Brain microvascular endothelial cell (primary cell): ENCODE measurements around the gene CUL4A.
"Not testable (repeated sequence)": the region's sequence is repeated elsewhere in the genome, so short reads cannot be mapped to it uniquely, and the experiment has no call there.

ENCODE experiments used
- DNase-seq: peaks from one replicate; pipeline ENCODE4 v3.0.0-alpha.2; 2020
- H3K27ac ChIP-seq: fragments of 250-450 bp; sonication (Bioruptor Pico); 2 replicates; pipeline ENCODE4 v1.5.1; 2020; ENCODE audit warnings: mild to moderate bottlenecking, moderate library complexity
- H3K27me3 ChIP-seq: fragments of 250-450 bp; sonication (Bioruptor Pico); replicated peaks from 2 replicates; pipeline ENCODE4 v1.5.1; 2020; ENCODE audit warnings: mild to moderate bottlenecking
- H3K36me3 ChIP-seq: fragments of 250-450 bp; sonication (Bioruptor Pico); replicated peaks from 2 replicates; pipeline ENCODE4 v1.5.1; 2020; ENCODE audit warnings: mild to moderate bottlenecking
- H3K4me3 ChIP-seq: 2 replicates; pipeline ENCODE4 v1.5.1; 2011; ENCODE audit warnings: low read depth, mild to moderate bottlenecking, control low read depth, low read length, moderate library complexity
- in situ Hi-C: cut with HindIII; loops from 2 replicates; pipeline ENCODE4 v1.10.0; 2017; ENCODE audit warnings: low sequenced_read_pairs, low pct_ligation_motif_present
- TF ChIP-seq, protein P1 (sequence below): IDR thresholded peaks from 2 replicates; pipeline ENCODE4 v1.5.1; 2011; ENCODE audit warnings: low read depth, mild to moderate bottlenecking, moderate library complexity, low read length, control low read depth, inconsistent platforms; ENCODE audit errors: missing control alignments

CUL4A gene

DNA sequence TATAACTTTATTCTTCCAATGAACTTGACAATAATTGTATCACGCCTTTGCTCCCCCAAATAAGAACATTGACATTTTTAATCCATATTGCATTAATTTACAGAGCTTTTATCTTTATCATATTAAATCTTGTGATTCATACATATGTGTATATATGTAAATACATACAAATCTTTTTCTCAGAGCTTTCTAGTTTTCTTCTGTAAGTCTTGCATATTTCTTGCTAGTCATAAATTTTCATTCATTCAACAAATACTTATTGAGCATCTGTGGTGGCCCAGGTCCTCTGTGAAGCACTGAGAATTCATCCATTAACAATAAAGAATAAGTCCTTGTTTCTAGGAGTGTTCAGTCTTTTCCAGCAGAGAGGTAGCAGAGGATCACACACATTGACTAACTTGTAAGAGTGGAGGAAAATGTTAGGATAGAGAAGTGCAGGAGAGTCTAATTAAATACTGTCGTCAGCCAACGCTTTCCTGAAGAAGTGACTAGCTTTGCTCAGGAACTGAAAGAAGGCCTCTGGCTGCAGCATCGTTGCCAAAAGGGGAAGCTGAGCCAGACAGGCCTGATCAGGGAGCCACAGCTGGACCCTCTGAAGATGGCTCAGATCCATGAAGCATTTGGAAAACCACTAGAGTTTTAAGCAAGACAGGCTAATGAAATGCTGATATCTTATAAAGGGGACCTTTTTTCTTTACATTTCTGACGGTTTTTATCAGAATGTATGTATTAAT, 49.1 kb downstream of the CUL4A start:
- DNase-seq: no peak
- Histone ChIP-seq H3K36me3 (peaks cover 36% of the 10 kb centered on the region), H3K27ac (no peak overlapping the region), H3K27me3 (no peaks in the 10 kb centered on the region), H3K4me3 (no peak overlapping the region)
- in situ Hi-C loops: no loop called here
- TF ChIP-seq, protein P1, sequence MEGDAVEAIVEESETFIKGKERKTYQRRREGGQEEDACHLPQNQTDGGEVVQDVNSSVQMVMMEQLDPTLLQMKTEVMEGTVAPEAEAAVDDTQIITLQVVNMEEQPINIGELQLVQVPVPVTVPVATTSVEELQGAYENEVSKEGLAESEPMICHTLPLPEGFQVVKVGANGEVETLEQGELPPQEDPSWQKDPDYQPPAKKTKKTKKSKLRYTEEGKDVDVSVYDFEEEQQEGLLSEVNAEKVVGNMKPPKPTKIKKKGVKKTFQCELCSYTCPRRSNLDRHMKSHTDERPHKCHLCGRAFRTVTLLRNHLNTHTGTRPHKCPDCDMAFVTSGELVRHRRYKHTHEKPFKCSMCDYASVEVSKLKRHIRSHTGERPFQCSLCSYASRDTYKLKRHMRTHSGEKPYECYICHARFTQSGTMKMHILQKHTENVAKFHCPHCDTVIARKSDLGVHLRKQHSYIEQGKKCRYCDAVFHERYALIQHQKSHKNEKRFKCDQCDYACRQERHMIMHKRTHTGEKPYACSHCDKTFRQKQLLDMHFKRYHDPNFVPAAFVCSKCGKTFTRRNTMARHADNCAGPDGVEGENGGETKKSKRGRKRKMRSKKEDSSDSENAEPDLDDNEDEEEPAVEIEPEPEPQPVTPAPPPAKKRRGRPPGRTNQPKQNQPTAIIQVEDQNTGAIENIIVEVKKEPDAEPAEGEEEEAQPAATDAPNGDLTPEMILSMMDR: no peak

DNA sequence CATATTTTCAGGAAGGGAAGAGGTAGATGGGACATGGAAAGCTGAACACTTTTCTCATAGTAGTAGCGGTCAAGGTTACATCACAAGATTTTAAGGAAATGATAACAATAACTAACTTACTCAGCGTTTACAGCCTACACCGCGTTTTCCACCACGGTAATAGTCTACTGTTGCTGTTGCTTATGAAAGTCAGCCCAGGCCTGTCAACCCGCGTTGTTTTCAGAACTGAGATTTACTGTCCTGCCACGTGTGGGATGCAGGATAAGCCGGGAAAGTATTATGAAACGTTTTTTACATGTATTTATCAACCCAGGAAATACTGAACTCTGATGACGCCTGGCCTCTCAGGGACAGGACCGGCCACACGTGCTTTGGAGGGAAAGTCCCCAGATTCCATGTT, 51.6 kb downstream of the CUL4A start:
- H3K4me3 ChIP-seq: no peak overlapping the region
- no peak overlapping the region for H3K27ac ChIP-seq
- no peak for DNase-seq
- H3K27me3 ChIP-seq: no peaks in the 10 kb centered on the region
- in situ Hi-C loops: no loop called here
- peaks cover 35% of the 10 kb centered on the region for H3K36me3 ChIP-seq
- TF ChIP-seq, protein P1: no peak

DNA sequence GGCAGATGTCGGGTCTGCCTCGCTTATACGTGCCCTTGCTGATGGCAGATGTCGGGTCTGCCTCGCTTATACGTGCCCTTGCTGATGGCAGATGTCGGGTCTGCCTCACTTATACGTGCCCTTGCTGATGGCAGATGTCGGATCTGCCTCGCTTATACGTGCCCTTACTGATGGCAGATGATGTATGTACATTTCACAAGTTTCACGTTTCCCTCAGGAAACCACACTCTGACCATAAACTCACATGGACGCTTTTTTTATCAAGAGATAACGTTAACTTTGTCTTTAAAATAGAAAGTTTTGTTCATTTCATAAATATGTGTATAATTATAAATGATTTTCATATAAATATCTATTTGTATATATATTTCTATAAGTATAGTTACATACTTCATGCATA, 53.6 kb downstream of the CUL4A start:
- H3K27me3 ChIP-seq, H3K27ac ChIP-seq, in situ Hi-C loops, H3K4me3 ChIP-seq, DNase-seq: not testable (repeated sequence)
- H3K36me3 ChIP-seq: peaks cover 26% of the 10 kb centered on the region

DNA sequence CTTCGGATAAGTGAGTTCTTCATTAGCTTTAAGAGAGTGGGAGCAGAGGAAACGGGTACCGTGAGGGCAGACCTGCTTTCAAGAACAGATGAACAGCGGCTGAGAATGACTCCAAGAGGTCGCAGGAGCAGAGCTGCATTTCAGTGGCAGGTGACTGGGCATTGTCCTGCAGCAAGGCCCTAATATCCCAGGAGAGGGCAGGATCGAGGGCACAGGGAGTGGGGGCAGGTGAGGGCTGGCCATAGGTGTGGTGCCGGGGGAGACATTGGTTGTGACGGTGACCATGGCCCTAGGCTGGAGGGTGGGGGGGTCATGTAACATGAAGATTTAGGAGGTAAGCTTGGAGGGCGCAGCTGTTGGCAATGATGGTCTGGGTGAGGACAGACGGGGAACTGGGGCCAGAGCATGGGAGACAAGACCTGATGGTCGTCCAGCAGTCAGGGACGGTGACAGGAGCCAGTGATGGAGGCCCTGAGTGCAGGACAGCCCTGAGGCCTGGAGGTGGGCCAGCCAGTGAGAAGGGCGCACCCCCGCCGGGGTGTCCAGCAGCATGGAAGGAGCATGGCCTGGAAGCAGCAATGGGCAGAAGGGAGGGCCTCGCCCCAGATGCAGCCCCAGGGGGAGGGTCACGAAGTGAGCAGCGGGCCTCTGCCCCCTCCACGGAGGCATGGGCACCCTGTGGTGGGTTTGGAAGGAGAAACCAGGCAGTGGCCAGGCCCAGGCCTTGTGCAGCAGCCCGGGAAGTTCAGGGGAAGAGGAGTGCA, 58.4 kb downstream of the CUL4A start:
- peaks cover 11% of the 10 kb centered on the region for H3K36me3 ChIP-seq
- no peak overlapping the region for H3K4me3 ChIP-seq
- no peaks in the 10 kb centered on the region for H3K27me3 ChIP-seq
- in situ Hi-C loops: no loop called here
- no peak overlapping the region for H3K27ac ChIP-seq
- no peak for DNase-seq
- TF ChIP-seq, protein P1: no peak

DNA sequence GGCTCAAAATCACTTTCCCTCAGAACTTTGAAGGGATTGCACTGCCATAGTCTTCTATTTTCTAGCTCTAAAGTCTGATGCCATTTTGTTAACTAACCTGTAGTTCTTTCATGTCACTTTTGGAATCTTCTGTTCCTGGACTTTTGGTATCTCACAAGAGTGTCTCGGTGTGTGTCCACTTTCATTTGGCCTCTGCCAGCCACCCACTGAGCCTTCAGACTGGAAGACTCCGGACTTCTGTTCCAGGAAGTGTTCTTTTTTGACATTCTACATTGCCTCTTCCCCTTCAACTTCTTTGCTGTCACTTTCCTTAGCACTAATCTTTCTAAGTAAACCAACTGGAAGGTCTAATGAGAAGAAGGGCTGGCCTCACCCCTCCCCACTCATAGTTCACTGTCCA, 62.6 kb downstream of the CUL4A start:
- no peak for DNase-seq
- TF ChIP-seq, protein P1: no peak
- Histone ChIP-seq H3K27ac (no peak overlapping the region), H3K4me3 (no peak overlapping the region), H3K36me3 (peaks cover 9% of the 10 kb centered on the region), H3K27me3 (no peaks in the 10 kb centered on the region)
- in situ Hi-C loops: no loop called here

DNA sequence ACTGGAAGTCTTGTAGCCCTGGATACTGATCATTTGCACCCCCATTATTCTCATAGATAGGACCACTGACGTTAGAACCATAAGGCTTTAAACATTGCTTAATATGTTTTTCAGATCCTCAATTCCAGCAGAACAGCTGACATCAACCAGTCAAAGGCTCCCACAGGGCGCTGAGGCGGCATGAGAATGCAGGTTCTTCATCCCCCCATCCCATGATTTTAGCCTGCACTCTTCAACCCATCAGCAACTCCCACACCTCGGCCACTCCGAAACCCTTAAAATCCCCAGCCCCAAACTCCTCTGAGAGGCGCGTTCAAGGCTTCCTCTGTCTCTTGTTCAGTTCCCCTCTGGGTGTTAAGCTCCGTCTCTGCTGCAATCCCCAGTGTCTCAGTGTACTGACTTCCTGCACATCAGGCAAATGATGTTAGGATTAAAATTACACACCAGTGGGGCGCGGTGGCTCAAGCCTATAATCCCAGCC, 63.3 kb downstream of the CUL4A start:
- in situ Hi-C loops: no loop called here
- TF ChIP-seq, protein P1: no peak
- Histone ChIP-seq H3K27me3 (no peaks in the 10 kb centered on the region), H3K27ac (no peak overlapping the region), H3K36me3 (peaks cover 9% of the 10 kb centered on the region), H3K4me3 (no peak overlapping the region)
- no peak for DNase-seq
